Hematopoietic multipotent progenitor cell treated with erythropoietin and hydrocortisone succinate and interleukin-3 and kit ligand, for 17 days (in vitro differentiated cells): Measurements from ENCODE around the gene STRIP1.

ENCODE experiments used
- DNase-seq: peaks from one replicate; pipeline ENCODE4 v3.0.0-alpha.2; 2015; ENCODE audit warnings: low spot score

STRIP1 gene

GRCh38 chr1:110091791-110092190, 57.4 kb downstream of the STRIP1 start:
- no peak for DNase-seq

DNA sequence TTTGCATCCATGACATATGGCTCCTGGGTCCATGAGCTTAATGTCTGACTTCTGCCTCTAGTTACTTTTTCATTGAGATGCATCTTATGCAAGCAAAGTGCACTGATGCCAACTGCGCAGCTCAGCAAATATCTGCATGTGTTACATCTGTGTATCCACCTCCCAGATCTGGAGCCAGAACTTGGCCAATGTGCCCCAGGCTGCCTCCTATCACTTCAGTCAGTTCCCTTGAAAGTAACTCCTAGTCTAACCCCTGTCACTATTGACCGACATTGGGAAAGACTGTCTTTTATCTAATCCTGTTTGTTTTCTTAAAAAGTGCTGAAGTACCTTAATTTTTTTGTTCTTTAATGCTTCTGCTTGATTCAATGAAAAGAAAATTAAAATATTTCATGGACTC, 58.6 kb downstream of the STRIP1 start:
- no peak for DNase-seq

- DNase-seq, result no peak
These were observed 60.7 kb downstream of the STRIP1 start for GRCh38 chr1:110094931-110095654.

DNA sequence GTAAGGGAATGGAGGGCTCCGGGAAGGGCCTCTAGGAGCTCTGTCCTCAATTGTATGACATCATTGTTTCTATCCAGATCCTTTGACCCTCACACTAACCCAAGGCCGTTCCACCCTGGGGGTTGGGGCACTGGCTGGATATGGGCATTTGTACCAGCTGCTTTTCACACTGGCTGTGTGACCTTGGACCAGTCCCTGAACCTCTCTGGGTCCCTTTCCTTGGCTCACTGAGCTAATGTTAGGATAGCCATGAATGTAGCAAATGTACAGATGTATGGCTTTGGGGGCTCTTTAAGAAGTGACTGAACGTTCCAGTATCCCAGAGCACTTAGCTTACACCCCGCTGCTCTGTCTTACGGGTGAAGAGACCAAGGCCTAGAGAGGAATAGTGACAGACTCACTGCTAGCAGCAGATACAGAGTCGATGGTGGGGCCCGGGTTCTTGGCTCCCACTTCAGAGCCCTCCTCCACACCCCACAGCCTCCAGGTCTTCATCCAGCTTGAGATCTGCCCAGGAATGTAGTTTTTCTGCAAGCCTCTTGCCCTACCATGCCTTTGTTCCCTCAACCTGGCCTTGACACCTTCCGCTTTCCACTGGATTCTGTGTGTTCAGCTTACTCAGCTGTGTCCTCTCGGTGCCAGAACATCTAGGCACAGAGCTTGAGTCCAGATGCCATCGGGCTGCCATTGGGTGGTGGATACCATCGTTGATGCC, 63.2 kb downstream of the STRIP1 start:
- no peak for DNase-seq

- DNase-seq, result no peak
These were observed 64.0 kb downstream of the STRIP1 start for GRCh38 chr1:110098222-110099026.

DNA sequence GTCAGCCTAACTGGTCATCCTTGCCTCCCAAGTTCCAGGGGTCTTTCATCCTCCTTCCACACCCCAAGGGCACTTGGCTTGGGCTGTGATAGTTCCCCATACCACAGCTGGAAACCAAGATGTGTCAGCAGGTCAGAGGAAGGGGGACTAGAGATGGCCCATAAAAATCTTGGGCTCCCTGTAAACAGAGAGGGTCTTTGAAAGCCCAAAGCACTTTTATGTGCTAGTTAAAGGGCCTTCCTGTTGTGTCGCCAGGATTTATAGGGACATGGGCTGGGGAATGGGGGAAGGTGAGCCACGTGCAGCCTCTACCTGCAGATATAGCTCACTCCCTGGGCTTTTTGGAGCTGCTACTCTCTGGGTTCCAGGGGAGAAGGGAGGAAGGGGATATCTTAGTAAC, 65.9 kb downstream of the STRIP1 start:
- no peak for DNase-seq

DNA sequence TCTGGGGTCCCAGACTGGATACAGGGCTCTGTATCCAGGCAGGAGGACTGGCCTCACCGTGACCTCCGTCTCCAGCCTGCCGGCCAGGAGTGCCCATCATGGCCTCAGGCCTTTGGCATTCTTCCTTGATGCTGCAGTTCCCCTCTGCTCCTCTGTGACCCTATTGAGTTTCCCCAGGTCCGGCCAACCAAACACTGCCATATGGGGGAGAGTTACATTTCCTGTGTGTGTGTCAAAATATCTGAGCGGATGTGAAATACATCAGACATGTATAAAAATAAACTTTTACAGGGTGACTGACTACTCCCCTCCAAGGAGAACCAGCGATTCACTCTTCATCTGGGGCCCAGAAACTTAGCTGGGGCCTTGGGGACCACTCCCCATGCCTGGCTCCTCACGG, 67.7 kb downstream of the STRIP1 start:
- no peak for DNase-seq
